ENCODE data around the gene HDAC4.

Gene HDAC4

DNA sequence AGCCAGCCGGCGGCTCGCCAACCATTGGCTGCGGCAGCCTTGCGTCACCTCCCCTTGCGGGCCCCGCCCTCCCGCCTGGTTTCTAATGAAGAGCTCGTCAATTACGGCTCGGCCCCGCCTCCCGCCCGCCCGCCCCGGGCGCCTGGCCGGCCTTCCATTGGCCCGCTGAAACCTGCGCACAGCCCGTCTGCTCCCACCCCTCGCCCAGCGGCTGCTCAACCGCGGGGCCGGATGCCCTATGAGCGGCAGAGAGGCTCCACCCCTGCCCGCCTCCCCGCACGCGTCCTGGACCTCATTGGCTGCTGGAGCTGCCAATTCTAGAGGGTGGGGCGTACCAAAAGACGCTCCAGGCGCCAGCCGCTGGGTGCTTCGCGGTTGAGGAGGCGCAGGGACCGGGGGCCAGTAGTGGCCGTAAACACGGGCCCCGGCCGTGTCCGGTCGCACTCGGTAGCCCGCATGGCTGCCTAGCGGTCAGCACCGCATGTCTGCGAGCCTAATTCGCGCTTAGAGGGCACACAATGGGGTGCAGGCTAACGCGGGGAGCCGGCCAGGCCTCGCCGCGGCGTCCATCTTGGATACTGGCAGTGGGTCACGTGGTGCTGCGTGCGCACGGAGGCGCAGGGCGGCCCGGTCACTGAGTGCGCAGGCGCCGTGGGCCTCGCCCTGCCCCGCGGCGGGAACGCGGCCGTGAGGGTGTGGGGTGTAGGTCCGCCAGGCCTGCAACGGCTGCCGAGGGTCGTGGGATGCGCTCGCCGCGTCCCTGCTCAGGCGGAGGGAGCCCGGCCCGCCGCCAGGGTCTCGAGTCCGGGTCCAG, 454 bp upstream of the HDAC4 start (continued):
- TF ChIP-seq, protein P1, sequence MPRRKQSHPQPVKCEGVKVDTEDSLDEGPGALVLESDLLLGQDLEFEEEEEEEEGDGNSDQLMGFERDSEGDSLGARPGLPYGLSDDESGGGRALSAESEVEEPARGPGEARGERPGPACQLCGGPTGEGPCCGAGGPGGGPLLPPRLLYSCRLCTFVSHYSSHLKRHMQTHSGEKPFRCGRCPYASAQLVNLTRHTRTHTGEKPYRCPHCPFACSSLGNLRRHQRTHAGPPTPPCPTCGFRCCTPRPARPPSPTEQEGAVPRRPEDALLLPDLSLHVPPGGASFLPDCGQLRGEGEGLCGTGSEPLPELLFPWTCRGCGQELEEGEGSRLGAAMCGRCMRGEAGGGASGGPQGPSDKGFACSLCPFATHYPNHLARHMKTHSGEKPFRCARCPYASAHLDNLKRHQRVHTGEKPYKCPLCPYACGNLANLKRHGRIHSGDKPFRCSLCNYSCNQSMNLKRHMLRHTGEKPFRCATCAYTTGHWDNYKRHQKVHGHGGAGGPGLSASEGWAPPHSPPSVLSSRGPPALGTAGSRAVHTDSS (tag by site-specific recombination; IDR thresholded peaks at IDR 0.05): no peak
- TF ChIP-seq SP7 (tag by site-specific recombination; IDR thresholded peaks at IDR 0.05) (peak; percentile 75), MZF1 (tag by site-specific recombination; IDR thresholded peaks at IDR 0.05; ENCODE audit: borderline replicate concordance) (no peak), KLF7 (tag by site-specific recombination; IDR thresholded peaks at IDR 0.05; ENCODE audit: borderline replicate concordance) (0 out of 2 replicates have a peak, but pooled peaks have one; percentile 84), BCL6B (tag by site-specific recombination; IDR thresholded peaks at IDR 0.05) (no peak), ZNF121 (tag by site-specific recombination; IDR thresholded peaks at IDR 0.05) (0 out of 2 replicates have a peak, but pooled peaks have one; percentile 36), ZNF175 (tag by site-specific recombination; IDR thresholded peaks at IDR 0.05) (no peak), ZNF837 (tag by site-specific recombination; IDR thresholded peaks at IDR 0.05) (no peak), ZNF660 (tag by site-specific recombination; IDR thresholded peaks at IDR 0.05) (0 out of 2 replicates have a peak, but pooled peaks have one; percentile 37), ZNF555 (tag by site-specific recombination; conservative IDR thresholded peaks at IDR 0.05) (no peak), ZNF157 (tag by site-specific recombination; IDR thresholded peaks at IDR 0.05) (no peak), ZNF292 (tag by site-specific recombination; IDR thresholded peaks at IDR 0.05; ENCODE audit: borderline replicate concordance, low read depth) (no peak), ZNF830 (tag by site-specific recombination; IDR thresholded peaks at IDR 0.05; ENCODE audit: low read depth) (no peak), ZFHX2 (tag by site-specific recombination; conservative IDR thresholded peaks at IDR 0.05) (peak; percentile 61; the same call in 1 of the 2 replicates), EGR2 (tag by site-specific recombination; IDR thresholded peaks at IDR 0.05; ENCODE audit: low read depth) (peak; percentile 24; the same call in 1 of the 2 replicates), ZNF266 (tag by site-specific recombination; IDR thresholded peaks at IDR 0.05; ENCODE audit: low read depth) (no peak), ZNF302 (tag by site-specific recombination; IDR thresholded peaks at IDR 0.05; ENCODE audit: low read depth) (no peak), PRDM1 (tag by site-specific recombination; IDR thresholded peaks at IDR 0.05) (no peak), ZNF610 (tag by site-specific recombination; IDR thresholded peaks at IDR 0.05; ENCODE audit: borderline replicate concordance) (no peak), ZNF792 (tag by site-specific recombination; IDR thresholded peaks at IDR 0.05) (no peak), ZNF391 (tag by site-specific recombination; IDR thresholded peaks at IDR 0.05; ENCODE audit: borderline replicate concordance, low read depth) (peak; percentile 24; the same call in 1 of the 2 replicates), GLIS2 (tag by site-specific recombination; IDR thresholded peaks at IDR 0.05) (peak; percentile 50), ZNF24 (tag by site-specific recombination; IDR thresholded peaks at IDR 0.05) (peak; percentile 70; the same call in 1 of the 2 replicates), ZBTB17 (tag by site-specific recombination; IDR thresholded peaks at IDR 0.05) (peak; percentile 63), GFI1B (tag by site-specific recombination; IDR thresholded peaks at IDR 0.05) (no peak), KLF10 (tag by site-specific recombination; IDR thresholded peaks at IDR 0.05) (0 out of 2 replicates have a peak, but pooled peaks have one; percentile 47), ZXDB (tag by site-specific recombination; IDR thresholded peaks at IDR 0.05) (peak; percentile 99), ZNF621 (tag by site-specific recombination; IDR thresholded peaks at IDR 0.05) (no peak), ZNF677 (tag by site-specific recombination; IDR thresholded peaks at IDR 0.05) (no peak), ZNF2 (tag by site-specific recombination; IDR thresholded peaks at IDR 0.05) (peak; percentile 75; the same call in 1 of the 2 replicates), ZNF473 (tag by site-specific recombination; IDR thresholded peaks at IDR 0.05) (no peak), KLF8 (tag by site-specific recombination; IDR thresholded peaks at IDR 0.05) (peak; percentile 93)
- TF ChIP-seq, protein P2, sequence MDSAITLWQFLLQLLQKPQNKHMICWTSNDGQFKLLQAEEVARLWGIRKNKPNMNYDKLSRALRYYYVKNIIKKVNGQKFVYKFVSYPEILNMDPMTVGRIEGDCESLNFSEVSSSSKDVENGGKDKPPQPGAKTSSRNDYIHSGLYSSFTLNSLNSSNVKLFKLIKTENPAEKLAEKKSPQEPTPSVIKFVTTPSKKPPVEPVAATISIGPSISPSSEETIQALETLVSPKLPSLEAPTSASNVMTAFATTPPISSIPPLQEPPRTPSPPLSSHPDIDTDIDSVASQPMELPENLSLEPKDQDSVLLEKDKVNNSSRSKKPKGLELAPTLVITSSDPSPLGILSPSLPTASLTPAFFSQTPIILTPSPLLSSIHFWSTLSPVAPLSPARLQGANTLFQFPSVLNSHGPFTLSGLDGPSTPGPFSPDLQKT (IDR thresholded peaks at IDR 0.05; ENCODE audit: borderline replicate concordance, low read depth, low read length): no peak
